ENCODE data around the gene ZNF438. TPM values are rescaled to one million over a fixed set of nuclear protein-coding genes. Genes with fewer than 3 reads are reported as not detected.
"Not testable (repeated sequence)": the region's sequence is repeated elsewhere in the genome, so short reads cannot be mapped to it uniquely, and the experiment has no call there.

ZNF438 gene
- total RNA-seq, 6 experiments from 2014 or later = 3.0 to 4.6 (median 3.9) TPM

- Mint-ChIP-seq H3K4me1 (ENCODE audit: low read depth) (peaks cover 65% of the 10 kb centered on the region), H3K27ac (peak overlapping the region; percentile 85), H3K27me3 (ENCODE audit: insufficient read depth) (no peaks in the 10 kb centered on the region; the same call in 1 of the 2 replicates), H3K4me3 (peak overlapping the region; percentile 61), H3K9me3 (peaks cover 3% of the 10 kb centered on the region), H3K36me3 (ENCODE audit: low read depth) (peaks cover 14% of the 10 kb centered on the region)
- TF ChIP-seq CTCF (IDR thresholded peaks at IDR 0.05) = no peak
- DNase-seq = peak; percentile 51
These were observed 46.9 kb downstream of the ZNF438 start for GRCh38 chr10:30984563-30985328.

- H3K27ac Mint-ChIP-seq = peak overlapping the region; percentile 15; the same call in 1 of the 2 replicates
These were observed 48.5 kb downstream of the ZNF438 start for GRCh38 chr10:30983209-30983608.

DNA sequence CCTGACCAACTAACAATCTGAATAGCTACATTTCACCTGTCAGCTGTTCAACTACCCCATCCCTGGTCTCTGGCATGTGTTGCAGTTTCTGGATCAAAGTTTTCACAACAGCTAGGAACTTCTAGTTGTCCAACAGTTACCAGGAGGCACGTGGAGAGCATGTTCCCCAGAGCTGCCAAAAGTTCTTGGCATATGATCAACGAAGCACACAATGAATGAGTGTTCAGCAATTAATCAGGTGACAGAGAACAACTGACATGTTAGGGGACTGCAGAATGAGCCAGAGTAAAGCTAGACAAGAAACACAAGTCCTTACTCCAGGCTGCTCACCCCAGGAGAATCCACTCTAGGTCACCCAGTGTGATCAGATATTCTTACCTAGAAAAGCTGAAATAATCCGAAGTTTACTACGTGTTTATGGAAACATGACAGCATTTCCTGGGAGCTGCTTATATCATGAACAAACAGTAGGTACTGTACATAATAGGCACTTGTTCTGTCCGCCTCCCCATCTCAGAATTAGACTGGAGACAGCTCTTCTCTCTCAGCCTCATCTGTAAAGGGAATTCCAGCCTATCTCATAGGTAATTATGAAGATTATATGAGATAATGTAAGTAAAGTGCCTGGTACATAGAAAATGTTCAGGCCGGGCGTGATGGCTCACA is 50.6 kb downstream of the ZNF438 start:
- TF ChIP-seq CTCF (IDR thresholded peaks at IDR 0.05) = no peak
- peak; percentile 60 for DNase-seq
- 0 out of 2 replicates have a peak overlapping the region, but pooled peaks have one; percentile 13 for H3K27ac Mint-ChIP-seq
- H3K4me3 Mint-ChIP-seq = no peak overlapping the region
- peaks cover 23% of the 10 kb centered on the region for H3K36me3 Mint-ChIP-seq (ENCODE audit: low read depth)
- peaks cover 46% of the 10 kb centered on the region for H3K4me1 Mint-ChIP-seq (ENCODE audit: low read depth)
- peaks cover 10% of the 10 kb centered on the region for H3K9me3 Mint-ChIP-seq
- H3K27me3 Mint-ChIP-seq (ENCODE audit: insufficient read depth) = no peaks in the 10 kb centered on the region; the same call in 1 of the 2 replicates

More at GRCh38 chr10:30983209-30983608, 48.5 kb downstream of the ZNF438 start:
- H3K4me3 Mint-ChIP-seq; H3K27me3 Mint-ChIP-seq (ENCODE audit: insufficient read depth); DNase-seq: not testable (repeated sequence)
- H3K9me3 Mint-ChIP-seq = peaks cover 10% of the 10 kb centered on the region
- peaks cover 23% of the 10 kb centered on the region for H3K36me3 Mint-ChIP-seq (ENCODE audit: low read depth)
- peaks cover 55% of the 10 kb centered on the region for H3K4me1 Mint-ChIP-seq (ENCODE audit: low read depth)

- no peaks in the 10 kb centered on the region; the same call in 1 of the 2 replicates for H3K27me3 Mint-ChIP-seq (ENCODE audit: insufficient read depth)
- peaks cover 40% of the 10 kb centered on the region for H3K4me1 Mint-ChIP-seq (ENCODE audit: low read depth)
- no peak for DNase-seq
- no peak overlapping the region for H3K27ac Mint-ChIP-seq
- no peak for TF ChIP-seq CTCF (IDR thresholded peaks at IDR 0.05)
- H3K9me3 Mint-ChIP-seq = peaks cover 10% of the 10 kb centered on the region
- H3K4me3 Mint-ChIP-seq = no peak overlapping the region
- H3K36me3 Mint-ChIP-seq (ENCODE audit: low read depth) = peaks cover 23% of the 10 kb centered on the region
These were observed 51.7 kb downstream of the ZNF438 start for GRCh38 chr10:30979956-30980355.

DNA sequence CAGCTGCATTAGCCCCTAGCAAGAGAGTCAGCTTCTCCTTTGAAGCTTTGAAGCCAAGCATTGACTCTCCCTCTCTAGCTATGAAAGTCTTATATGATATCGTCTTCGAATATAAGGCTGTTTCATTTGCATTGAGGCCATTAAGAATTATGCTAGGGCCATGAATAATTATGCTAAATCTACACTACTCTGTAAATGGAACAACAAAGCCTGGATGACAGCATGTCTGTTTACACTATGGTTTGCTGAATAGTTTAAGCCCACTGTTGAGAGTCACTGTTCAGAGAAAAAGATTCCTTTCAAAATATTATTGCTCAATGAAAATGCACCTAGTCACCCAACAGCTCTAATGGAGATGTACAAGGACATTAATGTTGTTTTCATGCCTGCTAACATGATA is 52.8 kb downstream of the ZNF438 start:
- Mint-ChIP-seq H3K9me3 (peaks cover 10% of the 10 kb centered on the region), H3K4me3 (no peak overlapping the region), H3K27me3 (ENCODE audit: insufficient read depth) (no peaks in the 10 kb centered on the region; the same call in 1 of the 2 replicates), H3K4me1 (ENCODE audit: low read depth) (peaks cover 36% of the 10 kb centered on the region), H3K36me3 (ENCODE audit: low read depth) (peaks cover 23% of the 10 kb centered on the region), H3K27ac (no peak overlapping the region)
- TF ChIP-seq CTCF (IDR thresholded peaks at IDR 0.05) = no peak
- DNase-seq = no peak

GRCh38 chr10:30977385-30977784 is 54.3 kb downstream of the ZNF438 start:
- no peak for DNase-seq
- H3K27ac Mint-ChIP-seq = no peak overlapping the region

More at GRCh38 chr10:30977385-30977784, 54.3 kb downstream of the ZNF438 start:
- Mint-ChIP-seq H3K4me3 (no peak overlapping the region), H3K36me3 (ENCODE audit: low read depth) (peaks cover 23% of the 10 kb centered on the region), H3K27me3 (ENCODE audit: insufficient read depth) (no peaks in the 10 kb centered on the region; the same call in 1 of the 2 replicates), H3K4me1 (ENCODE audit: low read depth) (peaks cover 26% of the 10 kb centered on the region), H3K9me3 (peaks cover 10% of the 10 kb centered on the region)
- TF ChIP-seq CTCF (IDR thresholded peaks at IDR 0.05) = no peak

Measured in HFFc6 (cell line).